Measurements from ENCODE around the gene LRPAP1. TPM values are rescaled to one million over a fixed set of nuclear protein-coding genes. Genes with fewer than 3 reads are reported as not detected.

Gene LRPAP1
- total RNA-seq, 1 experiment from 2014 or later = 109 TPM

GRCh38 chr4:3527101-3527913 is 4.9 kb downstream of the LRPAP1 start:
- ChIA-PET CTCF (no interaction called here), POLR2A (no interaction called here), RAD21 (ENCODE audit: low non-redundant PET in 1 of 2, low total read pairs in 2 of 2, uncharacterized antibody in 2 of 2, unreplicated experiment in 2 of 2) (no interaction called here)
- TF ChIP-seq ZFX (IDR thresholded peaks at IDR 0.05) = no peak
- no peak for TF ChIP-seq SP1 (IDR thresholded peaks at IDR 0.05; ENCODE audit: low read depth)
- no peak for TF ChIP-seq SRF (IDR thresholded peaks at IDR 0.05; ENCODE audit: low read depth)
- no peak for TF ChIP-seq EGR1 (IDR thresholded peaks at IDR 0.05; ENCODE audit: low read depth)
- TF ChIP-seq JUND (IDR thresholded peaks at IDR 0.05) = no peak
- no peak for TF ChIP-seq EZH2phosphoT487 (IDR thresholded peaks at IDR 0.05; ENCODE audit: borderline replicate concordance)
- no peak for TF ChIP-seq CEBPB (IDR thresholded peaks at IDR 0.05; ENCODE audit: low read depth)
- TF ChIP-seq ELF1 (IDR thresholded peaks at IDR 0.05; ENCODE audit: borderline replicate concordance, low read depth) = no peak
- TF ChIP-seq POLR2A (IDR thresholded peaks at IDR 0.05; ENCODE audit: borderline replicate concordance, extremely low read depth, insufficient read depth, insufficient read length) = no peak
- TF ChIP-seq YY1 (IDR thresholded peaks at IDR 0.05; ENCODE audit: extremely low read depth, insufficient replicate concordance, low read depth, low read length) = no peak
- TF ChIP-seq, protein P1, sequence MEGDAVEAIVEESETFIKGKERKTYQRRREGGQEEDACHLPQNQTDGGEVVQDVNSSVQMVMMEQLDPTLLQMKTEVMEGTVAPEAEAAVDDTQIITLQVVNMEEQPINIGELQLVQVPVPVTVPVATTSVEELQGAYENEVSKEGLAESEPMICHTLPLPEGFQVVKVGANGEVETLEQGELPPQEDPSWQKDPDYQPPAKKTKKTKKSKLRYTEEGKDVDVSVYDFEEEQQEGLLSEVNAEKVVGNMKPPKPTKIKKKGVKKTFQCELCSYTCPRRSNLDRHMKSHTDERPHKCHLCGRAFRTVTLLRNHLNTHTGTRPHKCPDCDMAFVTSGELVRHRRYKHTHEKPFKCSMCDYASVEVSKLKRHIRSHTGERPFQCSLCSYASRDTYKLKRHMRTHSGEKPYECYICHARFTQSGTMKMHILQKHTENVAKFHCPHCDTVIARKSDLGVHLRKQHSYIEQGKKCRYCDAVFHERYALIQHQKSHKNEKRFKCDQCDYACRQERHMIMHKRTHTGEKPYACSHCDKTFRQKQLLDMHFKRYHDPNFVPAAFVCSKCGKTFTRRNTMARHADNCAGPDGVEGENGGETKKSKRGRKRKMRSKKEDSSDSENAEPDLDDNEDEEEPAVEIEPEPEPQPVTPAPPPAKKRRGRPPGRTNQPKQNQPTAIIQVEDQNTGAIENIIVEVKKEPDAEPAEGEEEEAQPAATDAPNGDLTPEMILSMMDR (IDR thresholded peaks at IDR 0.05 in 2 of 3, conservative IDR thresholded peaks at IDR 0.05 in 1 of 3; ENCODE audit: borderline replicate concordance in 1 of 3, insufficient read depth in 1 of 3, low read depth in 2 of 3, low read length in 2 of 3) = no peak
- no peak for TF ChIP-seq ZBTB33 (IDR thresholded peaks at IDR 0.05; ENCODE audit: extremely low read depth, insufficient replicate concordance, low read length)
- no peak for TF ChIP-seq REST (IDR thresholded peaks at IDR 0.05; ENCODE audit: low read depth)
- no peak for TF ChIP-seq ZNF274 (IDR thresholded peaks at IDR 0.05; ENCODE audit: low read depth, low read length)
- no peak for TF ChIP-seq MAX (IDR thresholded peaks at IDR 0.05)
- TF ChIP-seq SIN3A (IDR thresholded peaks at IDR 0.05; ENCODE audit: low read depth) = no peak
- TF ChIP-seq EZH2 (IDR thresholded peaks at IDR 0.05) = no peak
- no peak for TF ChIP-seq FOSL1 (IDR thresholded peaks at IDR 0.05; ENCODE audit: low read depth)
- TF ChIP-seq RAD21 (IDR thresholded peaks at IDR 0.05; ENCODE audit: low read depth) = no peak
- no peak for TF ChIP-seq CBX3 (IDR thresholded peaks at IDR 0.05; ENCODE audit: low read depth)
- no peaks in the 10 kb centered on the region for H3K27me3 ChIP-seq (ENCODE audit: insufficient read depth, low read length)
- H3K4me1 ChIP-seq (ENCODE audit: control insufficient read depth in 1 of 2, insufficient read depth in 2 of 2, low read length in 2 of 2) = peaks cover 4 to 11% of the 10 kb centered on the region in 2 experiments; a peak in 3 of 4 replicates
- H3K4me2 ChIP-seq (ENCODE audit: low read length) = no peak overlapping the region
- H4K20me1 ChIP-seq (ENCODE audit: insufficient read depth) = no peaks in the 10 kb centered on the region
- ATAC-seq (no peak), DNase-seq (ENCODE audit: low read depth, low spot score) (no peak)
- peaks cover 89% of the 10 kb centered on the region for H3K79me2 ChIP-seq (ENCODE audit: insufficient read depth, low read length)
- H2AFZ ChIP-seq (ENCODE audit: low read depth, low read length, poor library complexity, severe bottlenecking) = no peak overlapping the region
- no peaks in the 10 kb centered on the region for H3K9me3 ChIP-seq (ENCODE audit: control insufficient read depth in 1 of 2, insufficient read depth in 1 of 2, low read depth in 1 of 2, low read length in 2 of 2)
- intact Hi-C loops (cut with micrococcal nuclease) = no loop called here
- BruUV-seq (replicated peaks) = no TSS peak
- peaks cover 19 to 31% of the 10 kb centered on the region in 2 experiments; a peak in 3 of 4 replicates for H3K36me3 ChIP-seq (ENCODE audit: control insufficient read depth in 1 of 2, insufficient read depth in 2 of 2, low read length in 2 of 2)
- H3K4me3 ChIP-seq (replicated peaks in 1 of 2; ENCODE audit: low read depth in 1 of 2, low read length in 2 of 2) = no peak overlapping the region
- no peak overlapping the region for H3K27ac ChIP-seq (ENCODE audit: low read depth, low read length)
- H3K9ac ChIP-seq (ENCODE audit: low read length) = no peak overlapping the region
- H3K9me2 ChIP-seq (ENCODE audit: insufficient read depth) = no peaks in the 10 kb centered on the region

Data from HCT116 (cell line).